ENCODE data around the gene CCNT1.
"Not testable (repeated sequence)": the region's sequence is repeated elsewhere in the genome, so short reads cannot be mapped to it uniquely, and the experiment has no call there.

The CCNT1 gene

DNA sequence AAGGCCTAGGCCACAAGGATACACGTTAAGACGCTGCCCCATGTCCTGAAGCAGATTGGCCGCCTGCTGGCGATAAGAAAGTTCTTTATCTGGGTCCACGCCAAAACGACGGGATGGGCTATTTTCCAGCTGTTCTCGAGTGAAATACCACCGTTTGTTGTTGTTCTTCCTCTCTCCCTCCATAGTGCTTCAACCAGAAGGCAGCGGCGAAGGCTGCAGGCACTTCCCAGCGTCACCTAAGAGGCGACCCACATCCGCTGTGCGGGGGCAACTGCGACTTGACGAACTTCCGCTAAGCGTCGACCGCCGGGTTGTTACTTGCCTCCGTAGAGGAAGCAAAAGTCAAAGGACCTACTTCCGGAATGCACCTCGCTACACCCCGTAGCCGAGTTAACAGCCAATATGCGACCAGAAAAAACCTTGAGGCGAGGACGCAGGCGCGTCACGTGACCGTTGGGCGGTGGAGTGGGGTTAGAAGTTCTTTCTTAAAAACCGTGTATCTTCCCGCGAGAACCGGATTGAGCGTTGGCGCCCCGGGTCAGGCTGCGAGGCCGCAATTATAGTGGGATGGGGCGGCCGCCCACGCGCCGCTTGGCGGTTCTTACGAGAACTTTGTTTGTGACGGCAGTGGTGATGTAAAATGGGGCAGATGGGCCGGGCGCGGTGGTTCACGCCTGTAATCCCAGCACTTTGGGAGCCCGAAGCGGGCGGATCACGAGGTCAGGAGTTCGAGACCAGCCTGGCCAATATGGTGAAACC lies at the start of gene CCNT1:
Gene CCNT1 (minus strand): TSS at position 215 of the 759 bp plus-strand sequence. CDS start 32 bp downstream, at position 183.
- peak; percentile 100 for DNase-seq

GRCh38 chr12:48765753-48766162 lies 49.3 kb upstream of the CCNT1 start:
- DNase-seq, result peak; percentile 7

DNA sequence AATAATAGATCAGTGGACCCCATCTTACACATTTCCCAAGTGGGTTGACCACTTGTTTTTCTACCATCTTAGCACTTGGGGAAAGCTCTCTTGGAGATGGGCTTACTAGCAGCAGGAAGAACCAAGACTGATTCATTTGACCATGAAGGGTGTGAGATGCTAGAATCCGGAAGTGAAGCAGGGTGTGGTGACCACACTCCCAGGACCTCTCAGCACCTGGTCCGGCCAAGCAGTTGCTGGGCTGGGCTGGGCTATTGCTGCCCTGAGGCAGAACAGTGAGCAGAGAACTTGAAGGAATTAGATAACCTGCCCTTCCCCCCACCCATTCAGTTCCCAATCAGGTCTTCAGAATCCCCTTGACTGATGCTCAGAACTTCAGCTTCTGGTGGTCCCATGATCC lies 48.0 kb upstream of the CCNT1 start:
- DNase-seq, result no peak

DNA sequence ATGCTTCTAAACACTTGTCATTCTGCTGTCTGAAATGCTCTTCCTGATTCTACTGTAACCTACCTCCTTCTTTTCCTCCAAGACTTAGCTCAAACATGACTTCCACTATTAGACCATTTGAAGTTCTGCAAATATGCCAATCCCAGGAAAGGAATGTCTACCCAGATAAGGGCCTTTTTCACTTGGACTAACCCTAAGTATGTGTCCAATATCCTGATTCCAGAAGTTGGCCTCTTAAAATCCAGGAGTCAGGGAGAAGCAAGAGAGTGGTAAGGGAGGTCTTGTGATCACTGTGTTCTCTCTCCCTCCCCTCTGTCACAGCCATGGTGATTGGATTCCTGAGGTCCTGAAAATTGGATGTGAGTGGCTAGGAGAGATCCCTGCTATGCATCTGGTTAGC lies 42.2 kb upstream of the CCNT1 start:
- no peak for DNase-seq

- no peak for DNase-seq
Observed at GRCh38 chr12:48758186-48758585, 41.7 kb upstream of the CCNT1 start.

GRCh38 chr12:48750769-48751356 lies 34.4 kb upstream of the CCNT1 start:
- no peak for DNase-seq

DNA sequence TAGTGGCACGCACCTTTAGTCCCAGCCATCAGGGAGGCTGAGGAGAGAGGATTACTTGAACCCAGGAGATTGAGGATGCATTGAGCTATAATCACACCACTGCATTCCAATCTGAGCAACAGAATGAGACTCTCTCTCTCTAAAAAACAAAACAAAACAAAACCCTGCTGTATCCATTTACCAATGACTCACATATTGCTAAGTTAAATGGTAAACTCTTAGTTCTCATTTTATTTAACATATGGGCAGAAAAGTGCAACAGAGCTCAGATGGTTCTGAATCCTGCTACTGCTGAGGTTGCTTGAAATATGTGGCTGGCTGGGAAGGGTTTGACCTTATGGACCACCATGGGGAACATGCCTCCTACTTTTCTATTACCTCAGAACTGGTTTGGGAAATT lies 33.7 kb upstream of the CCNT1 start:
- no peak for DNase-seq

GRCh38 chr12:48744251-48745008 lies 27.9 kb upstream of the CCNT1 start:
- no peak for DNase-seq

- DNase-seq, result no peak
Observed at GRCh38 chr12:48739618-48740269, 23.2 kb upstream of the CCNT1 start.

GRCh38 chr12:48736456-48736855 lies 19.9 kb upstream of the CCNT1 start:
- DNase-seq, result no peak

DNA sequence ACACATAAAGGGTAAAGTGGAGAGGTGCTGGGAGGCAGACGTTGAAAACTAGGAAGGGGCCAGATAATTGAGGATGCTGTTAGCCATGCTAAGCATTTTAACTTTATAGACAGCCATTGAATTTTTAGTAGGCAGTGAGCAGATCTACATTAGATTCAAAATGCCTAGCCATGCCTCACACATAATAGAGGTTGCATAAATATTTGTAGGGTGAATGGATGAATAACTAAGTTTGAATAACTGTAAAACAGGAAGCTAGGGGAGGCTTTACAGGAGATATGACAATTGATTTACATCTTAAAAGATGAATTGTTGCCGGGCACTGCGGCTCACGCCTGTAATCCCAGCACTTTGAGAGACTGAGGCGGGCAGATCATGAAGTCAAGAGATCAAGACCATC lies 12.3 kb upstream of the CCNT1 start:
- DNase-seq, result no peak

DNA sequence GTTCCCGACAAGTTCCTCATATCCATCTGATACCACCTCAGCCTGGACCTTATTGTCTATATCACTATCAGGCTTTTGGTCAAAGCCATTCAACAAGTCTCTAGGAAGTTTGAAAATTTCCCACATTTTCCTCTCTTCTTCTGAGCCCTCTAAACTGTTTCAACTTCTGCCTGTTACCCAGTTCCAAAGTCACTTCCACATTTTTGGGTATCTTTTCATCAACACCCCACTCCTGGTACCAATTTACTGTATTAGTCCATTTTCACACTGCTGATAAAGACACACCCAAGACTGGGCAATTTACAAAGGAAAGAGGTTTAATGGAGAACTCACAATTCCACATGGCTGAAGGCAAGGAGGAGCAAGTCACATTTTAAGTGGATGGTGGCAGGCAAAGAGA lies 4.2 kb upstream of the CCNT1 start:
- not testable (repeated sequence) for DNase-seq

DNA sequence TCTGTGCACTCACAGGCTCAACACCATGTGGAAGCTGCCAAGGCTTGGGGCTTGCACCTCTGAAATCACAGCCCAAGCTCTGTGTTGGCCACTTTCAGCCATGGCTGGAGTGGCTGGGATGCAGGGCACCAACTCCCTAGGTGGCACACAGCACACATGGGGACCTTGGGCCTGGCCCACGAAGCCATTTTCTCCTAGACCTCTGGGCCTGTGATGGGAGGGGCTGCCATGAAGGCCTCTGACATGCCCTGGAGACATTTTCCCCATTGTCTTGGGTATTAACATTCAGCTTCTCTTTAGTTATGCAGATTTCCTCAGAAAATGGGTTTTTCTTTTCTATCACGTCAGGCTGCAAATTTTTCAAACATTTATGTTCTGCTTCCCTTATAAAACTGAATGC lies 3.7 kb upstream of the CCNT1 start:
- not testable (repeated sequence) for DNase-seq

DNA sequence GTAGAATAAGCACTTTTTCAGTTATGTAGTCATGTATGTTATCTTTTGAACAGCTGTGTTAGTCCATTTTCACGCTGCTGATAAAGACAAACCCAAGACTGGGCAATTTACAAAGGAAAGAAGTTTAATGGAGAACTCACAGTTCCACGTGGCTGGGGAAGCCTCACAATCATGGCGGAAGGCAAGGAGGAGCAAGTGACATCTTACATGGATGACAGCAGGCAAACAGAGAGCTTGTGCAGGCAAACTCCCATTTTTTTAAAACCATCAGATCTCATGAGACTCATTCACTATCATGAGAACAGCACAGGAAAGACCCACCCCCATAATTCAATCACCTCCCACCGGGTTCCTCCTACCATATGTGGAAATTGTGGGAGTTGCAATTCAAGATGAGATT lies 2.5 kb upstream of the CCNT1 start:
- DNase-seq, result not testable (repeated sequence)

DNA sequence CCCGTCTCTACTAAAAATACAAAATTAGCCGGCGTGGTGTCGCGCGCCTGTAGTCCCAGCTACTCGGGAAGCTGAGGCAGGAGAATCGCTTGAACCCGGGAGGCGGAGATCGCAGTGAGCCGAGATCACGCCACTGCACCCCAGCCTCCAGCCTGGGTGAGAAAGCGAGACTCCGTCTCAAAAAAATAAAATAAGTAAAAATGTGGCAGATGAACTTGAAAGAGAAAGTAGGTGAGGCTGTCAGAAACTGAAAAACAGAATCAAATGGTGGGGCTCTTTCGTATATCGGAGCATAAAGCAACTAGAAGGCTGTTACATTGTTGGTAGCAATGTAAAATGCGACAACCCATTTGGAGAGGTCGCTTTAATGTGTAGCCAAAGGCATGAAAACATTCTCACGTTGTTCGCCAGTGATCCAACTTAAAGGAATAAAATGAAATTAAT lies 767 bp upstream of the CCNT1 start:
- no peak for DNase-seq

GRCh38 chr12:48716168-48716492 lies 377 bp downstream of the CCNT1 start:
- no peak for DNase-seq

DNA sequence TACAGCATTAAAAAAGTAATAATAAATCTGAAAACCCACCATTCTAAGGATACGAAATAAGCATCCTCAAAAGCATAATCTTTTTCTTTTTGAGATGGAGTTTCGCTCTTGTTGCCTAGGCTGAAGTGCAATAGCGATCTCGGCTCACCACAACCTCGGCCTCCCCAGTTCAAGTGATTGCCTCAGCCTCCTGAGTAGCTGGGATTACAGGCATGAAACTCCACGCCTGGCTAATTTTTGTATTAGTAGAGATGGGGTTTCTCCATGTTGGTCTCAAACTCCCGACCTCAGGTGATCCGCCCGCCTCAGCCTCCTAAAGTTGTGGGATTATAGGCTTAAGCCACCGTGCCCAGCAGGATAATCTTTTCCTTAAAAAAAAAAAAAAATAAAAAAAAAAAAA lies 4.3 kb downstream of the CCNT1 start:
- no peak for DNase-seq

DNA sequence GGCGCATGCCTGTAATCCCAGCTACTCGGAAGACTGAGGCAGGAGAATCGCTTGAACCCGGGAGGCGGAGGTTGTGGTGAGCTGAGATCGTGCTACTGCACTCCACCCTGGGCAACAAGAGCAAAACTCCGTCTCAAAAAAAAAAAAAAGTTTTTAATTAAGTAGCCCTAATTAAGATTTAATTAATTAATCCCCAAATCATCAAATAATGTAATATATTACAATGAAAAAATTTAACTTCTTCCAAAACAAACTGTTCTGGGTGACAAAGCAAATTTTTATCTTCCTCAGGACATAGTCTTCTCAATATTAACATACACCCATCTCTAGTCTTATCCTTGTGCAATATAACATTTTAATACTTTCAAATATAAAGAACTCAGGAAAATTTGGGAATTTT lies 17.7 kb downstream of the CCNT1 start:
- not testable (repeated sequence) for DNase-seq

DNA sequence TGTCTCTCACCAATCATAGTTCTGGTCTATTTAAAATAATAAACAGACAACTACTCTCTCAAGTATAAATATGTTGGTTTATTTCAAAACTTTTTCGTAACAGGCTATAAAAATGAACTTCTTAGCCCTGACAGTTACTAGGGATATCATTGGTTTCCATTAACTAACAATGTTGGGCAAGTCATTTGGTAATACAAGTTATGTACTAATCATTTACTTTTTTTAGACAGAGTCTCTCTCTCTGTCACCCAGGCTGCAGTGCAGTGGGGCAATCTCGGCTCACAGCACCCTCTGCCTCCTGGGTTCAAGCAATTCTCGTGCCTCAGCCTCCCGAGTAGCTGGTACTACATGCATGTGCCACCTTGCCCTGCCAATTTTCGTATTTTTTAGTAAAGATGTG lies 19.9 kb downstream of the CCNT1 start:
- DNase-seq, result no peak

DNA sequence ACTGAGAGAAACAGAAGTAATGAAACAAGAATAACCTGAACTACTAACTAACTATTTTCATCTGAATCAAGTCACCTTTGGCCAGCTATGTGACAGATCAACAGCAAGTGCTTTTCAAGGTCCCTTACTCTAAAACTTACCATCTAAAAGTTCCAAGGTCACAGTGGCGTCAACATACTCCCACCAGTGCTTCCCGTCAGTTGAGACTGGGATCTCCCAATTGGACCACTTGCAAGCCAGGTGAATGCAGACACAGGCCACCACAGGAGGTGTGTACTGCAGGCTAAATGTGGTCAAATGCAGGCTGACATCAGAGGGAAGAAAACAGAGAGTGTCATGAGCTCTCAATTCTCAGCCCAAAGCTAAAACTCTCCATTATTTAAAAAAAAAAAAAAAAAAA lies 20.6 kb downstream of the CCNT1 start:
- DNase-seq, result no peak

DNA sequence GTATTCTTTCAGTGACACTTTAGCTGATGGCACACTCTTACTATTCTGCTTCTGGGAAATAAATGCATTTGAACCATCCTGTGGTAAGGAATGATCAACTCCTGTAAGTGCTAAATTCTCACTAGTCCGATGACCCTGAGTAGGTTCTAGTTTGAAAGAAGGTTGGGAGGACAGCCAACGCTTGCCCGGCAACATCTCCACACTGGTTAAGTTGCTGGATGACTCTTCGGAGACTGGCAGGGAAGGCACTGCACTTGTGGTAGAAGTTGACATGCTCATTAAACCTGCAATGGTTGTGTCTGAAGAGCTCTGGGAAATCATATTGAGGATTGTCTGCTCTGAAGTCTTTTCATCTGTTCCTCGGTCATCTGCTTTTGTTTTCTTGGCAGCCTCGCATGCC lies 22.5 kb downstream of the CCNT1 start:
- DNase-seq, result no peak

DNA sequence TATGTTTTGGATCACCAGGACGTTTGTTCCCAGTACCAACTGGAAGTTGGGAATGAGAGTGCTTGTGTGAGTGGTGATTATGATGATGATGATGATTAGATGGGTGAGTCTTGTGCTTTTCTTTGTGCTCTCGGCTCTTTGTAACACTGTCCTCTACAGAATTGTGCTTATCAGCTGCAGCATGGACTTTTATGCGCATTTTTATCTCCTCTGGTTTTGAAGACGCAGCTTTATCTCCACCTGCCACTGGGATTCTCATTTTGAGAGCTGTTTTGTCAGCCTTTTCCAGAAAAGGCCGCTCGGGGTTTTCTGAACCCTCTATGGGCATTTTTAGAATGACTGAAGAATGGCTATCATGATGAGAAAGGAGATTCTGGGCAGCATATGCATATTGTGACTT lies 22.9 kb downstream of the CCNT1 start:
- DNase-seq, result no peak

GRCh38 chr12:48691826-48692487 lies 24.6 kb downstream of the CCNT1 start:
- no peak for DNase-seq
